OCI-LY3 (cell line): ENCODE data around the gene NHS.

Experiments
- H2AFZ ChIP-seq: fragments of 200-600, 300-600 bp; shearing (Covaris generic); 2 replicates; pipeline ENCODE4 v1.6.0; 2014; ENCODE audit warnings: antibody characterized with exemption, low read depth, low read length
- H3K27ac ChIP-seq: fragments of 200-600, 300-600 bp; sonication (generic); 2 replicates; pipeline ENCODE4 v1.5.1; 2014; ENCODE audit warnings: mild to moderate bottlenecking, low read length, moderate library complexity, mixed read lengths
- H3K27me3 ChIP-seq: fragments of 200-600, 300-600 bp; sonication (generic); 2 replicates; pipeline ENCODE4 v1.6.1; 2014; ENCODE audit warnings: low read depth, low read length, mixed read lengths
- H3K36me3 ChIP-seq: fragments of 200-600, 300-600 bp; sonication (generic); replicated peaks from 2 replicates; pipeline ENCODE3; 2014; ENCODE audit warnings: low read depth, low read length, mixed read lengths
- H3K4me1 ChIP-seq: fragments of 300-600, 200-600 bp; sonication (generic); 2 replicates; pipeline ENCODE4 v1.6.1; 2014; ENCODE audit warnings: low read length, mixed read lengths
- H3K4me2 ChIP-seq: fragments of 200-600, 300-600 bp; sonication (generic); 2 replicates; pipeline ENCODE4 v1.6.1; 2014; ENCODE audit warnings: low read length, mixed read lengths
- H3K4me3 ChIP-seq: fragments of 300-600, 200-600 bp; sonication (generic); 2 replicates; pipeline ENCODE4 v1.5.1; 2014; ENCODE audit warnings: antibody characterized with exemption, mild to moderate bottlenecking, low read length, moderate library complexity
- H3K79me2 ChIP-seq: fragments of 300-600, 200-600 bp; shearing (Covaris generic); 2 replicates; pipeline ENCODE4 v1.6.1; 2014; ENCODE audit warnings: mild to moderate bottlenecking, low read length, mixed read lengths
- H3K9ac ChIP-seq: fragments of 300-600, 200-600 bp; shearing (Covaris generic); 2 replicates; pipeline ENCODE4 v1.6.0; 2014; ENCODE audit warnings: mild to moderate bottlenecking, low read length, moderate library complexity
- H3K9me3 ChIP-seq: fragments of 200-600, 300-600 bp; shearing (Covaris generic); 2 replicates; pipeline ENCODE4 v1.6.1; 2014; ENCODE audit warnings: low read length, mixed read lengths; ENCODE audit not compliant: insufficient read depth
- H4K20me1 ChIP-seq: fragments of 200-600, 300-600 bp; sonication (generic); 2 replicates; pipeline ENCODE4 v1.6.1; 2016; ENCODE audit warnings: low read length, mixed read lengths; ENCODE audit not compliant: insufficient read depth
- CTCF ChIP-seq: fragments of 200-600, 300-600 bp; sonication (generic); IDR thresholded peaks from 2 replicates; pipeline ENCODE4 v1.5.1; 2014; ENCODE audit warnings: antibody characterized with exemption, low read length, low read depth
- EZH2phosphoT487 ChIP-seq: fragments of 200-600 bp; shearing (Covaris generic); IDR thresholded peaks from 2 replicates; pipeline ENCODE4 v1.6.1; 2018; ENCODE audit warnings: antibody characterized with exemption, mixed run types, low read depth

NHS gene

GRCh38 chrX:17596546-17597205 is 221.7 kb downstream of the NHS start:
- H3K36me3 ChIP-seq = no peaks in the 10 kb centered on the region
- no peak overlapping the region for H3K9ac ChIP-seq
- no peaks in the 10 kb centered on the region for H4K20me1 ChIP-seq
- H3K4me3 ChIP-seq = no peak overlapping the region
- no peaks in the 10 kb centered on the region for H3K27me3 ChIP-seq
- H3K27ac ChIP-seq = no peak overlapping the region
- TF ChIP-seq EZH2phosphoT487 = no peak
- TF ChIP-seq CTCF = no peak
- no peaks in the 10 kb centered on the region for H3K4me1 ChIP-seq
- H2AFZ ChIP-seq = no peak overlapping the region
- H3K79me2 ChIP-seq = no peaks in the 10 kb centered on the region
- H3K4me2 ChIP-seq = no peak overlapping the region
- no peaks in the 10 kb centered on the region for H3K9me3 ChIP-seq

- H3K27ac ChIP-seq = no peak overlapping the region
- H3K79me2 ChIP-seq = no peaks in the 10 kb centered on the region
- H3K4me3 ChIP-seq = no peak overlapping the region
- no peaks in the 10 kb centered on the region for H3K36me3 ChIP-seq
- H3K27me3 ChIP-seq = no peaks in the 10 kb centered on the region
- H2AFZ ChIP-seq = no peak overlapping the region
- no peak overlapping the region for H3K4me2 ChIP-seq
- H3K9me3 ChIP-seq = no peaks in the 10 kb centered on the region
- TF ChIP-seq EZH2phosphoT487 (no peak), CTCF (no peak)
- H4K20me1 ChIP-seq = no peaks in the 10 kb centered on the region
- no peak overlapping the region for H3K9ac ChIP-seq
- no peaks in the 10 kb centered on the region for H3K4me1 ChIP-seq
Measured at GRCh38 chrX:17597327-17597726, 222.3 kb downstream of the NHS start.

GRCh38 chrX:17597836-17598439 is 222.9 kb downstream of the NHS start:
- Histone ChIP-seq H3K9ac (no peak overlapping the region), H3K4me3 (no peak overlapping the region), H3K4me1 (no peaks in the 10 kb centered on the region), H4K20me1 (no peaks in the 10 kb centered on the region), H3K9me3 (no peaks in the 10 kb centered on the region), H3K27ac (no peak overlapping the region), H3K36me3 (no peaks in the 10 kb centered on the region), H3K27me3 (no peaks in the 10 kb centered on the region), H3K4me2 (no peak overlapping the region), H3K79me2 (no peaks in the 10 kb centered on the region), H2AFZ (no peak overlapping the region)
- TF ChIP-seq EZH2phosphoT487 (no peak), CTCF (no peak)

- H4K20me1 ChIP-seq = no peaks in the 10 kb centered on the region
- H2AFZ ChIP-seq = no peak overlapping the region
- TF ChIP-seq CTCF = no peak
- TF ChIP-seq EZH2phosphoT487 = no peak
- no peaks in the 10 kb centered on the region for H3K27me3 ChIP-seq
- no peaks in the 10 kb centered on the region for H3K9me3 ChIP-seq
- no peaks in the 10 kb centered on the region for H3K4me1 ChIP-seq
- H3K27ac ChIP-seq = no peak overlapping the region
- H3K4me3 ChIP-seq = no peak overlapping the region
- H3K79me2 ChIP-seq = no peaks in the 10 kb centered on the region
- no peaks in the 10 kb centered on the region for H3K36me3 ChIP-seq
- no peak overlapping the region for H3K4me2 ChIP-seq
- no peak overlapping the region for H3K9ac ChIP-seq
Measured at GRCh38 chrX:17601441-17602200, 226.6 kb downstream of the NHS start.
